Astrocyte (in vitro differentiated cells and primary cell): ENCODE data around the gene FBP1. TPM values are rescaled to one million over a fixed set of nuclear protein-coding genes. Genes with fewer than 3 reads are reported as not detected.

Experiments used
- DNase-seq: peaks from one replicate; pipeline ENCODE4 v3.0.0-alpha.2; 2010; ENCODE audit warnings: low read depth
- FAIRE-seq: peaks from 2 replicates; lab custom pipeline; 2011; peaks lifted over from hg19 to GRCh38; lab: Jason Lieb, UNC
- H2AFZ ChIP-seq: 2 replicates; pipeline ENCODE4 v1.6.0; 2012; ENCODE audit warnings: low read depth, low read length, inconsistent platforms
- H3K27ac ChIP-seq: 2 replicates; pipeline ENCODE4 v1.5.1; 2011; ENCODE audit warnings: low read depth, low read length, inconsistent platforms
- H3K27me3 ChIP-seq: 2 replicates; pipeline ENCODE4 v1.6.0; 2011; ENCODE audit warnings: low read length, inconsistent platforms; ENCODE audit not compliant: insufficient read depth
- H3K36me3 ChIP-seq: 2 replicates; pipeline ENCODE4 v1.5.1; 2011; ENCODE audit warnings: low read length, inconsistent platforms; ENCODE audit not compliant: insufficient read depth
- H3K4me1 ChIP-seq: 2 replicates; pipeline ENCODE4 v1.5.1; 2011; ENCODE audit warnings: low read length, inconsistent platforms; ENCODE audit not compliant: insufficient read depth
- H3K4me2 ChIP-seq: 2 replicates; pipeline ENCODE4 v1.6.0; 2012; ENCODE audit warnings: low read length, inconsistent platforms
- H3K4me3 ChIP-seq: 2 replicates; pipeline ENCODE4 v1.5.1; 2011; ENCODE audit warnings: low read depth, mild to moderate bottlenecking, low read length, inconsistent platforms; ENCODE audit not compliant: insufficient read depth
- H3K79me2 ChIP-seq: 2 replicates; pipeline ENCODE4 v1.6.0; 2012; ENCODE audit warnings: mild to moderate bottlenecking, low read length, inconsistent platforms; ENCODE audit not compliant: insufficient read depth
- H3K9ac ChIP-seq: 2 replicates; pipeline ENCODE4 v1.6.0; 2012; ENCODE audit warnings: mild to moderate bottlenecking, low read length, inconsistent platforms
- H3K9me3 ChIP-seq: 2 replicates; pipeline ENCODE4 v1.5.1; 2012; ENCODE audit warnings: low read depth, mild to moderate bottlenecking, low read length, inconsistent platforms; ENCODE audit not compliant: insufficient read depth
- H4K20me1 ChIP-seq: 2 replicates; pipeline ENCODE4 v1.6.0; 2012; ENCODE audit warnings: low read length, inconsistent platforms; ENCODE audit not compliant: insufficient read depth
- H3K27ac Mint-ChIP-seq: one replicate; pipeline ENCODE4 v1.8.0; 2021; ENCODE audit warnings: mild to moderate bottlenecking, mixed read lengths; ENCODE audit not compliant: unreplicated experiment
- H3K27me3 Mint-ChIP-seq: one replicate; pipeline ENCODE4 v1.8.0; 2021; ENCODE audit warnings: low read depth, mixed read lengths; ENCODE audit not compliant: unreplicated experiment
- H3K36me3 Mint-ChIP-seq: one replicate; pipeline ENCODE4 v1.8.0; 2021; ENCODE audit warnings: low read depth, mixed read lengths; ENCODE audit not compliant: unreplicated experiment
- H3K4me1 Mint-ChIP-seq: one replicate; pipeline ENCODE4 v1.8.0; 2021; ENCODE audit warnings: low read depth, mixed read lengths; ENCODE audit not compliant: unreplicated experiment
- H3K4me3 Mint-ChIP-seq: one replicate; pipeline ENCODE4 v1.8.0; 2021; ENCODE audit warnings: mild to moderate bottlenecking, moderate library complexity, mixed read lengths; ENCODE audit not compliant: unreplicated experiment
- H3K9me3 Mint-ChIP-seq: one replicate; pipeline ENCODE4 v1.8.0; 2021; ENCODE audit warnings: mild to moderate bottlenecking, mixed read lengths; ENCODE audit not compliant: unreplicated experiment
- CTCF ChIP-seq: IDR thresholded peaks from 2 replicates; pipeline ENCODE4 v1.5.1; 2011; ENCODE audit warnings: low read depth, mild to moderate bottlenecking, inconsistent platforms, low read length, moderate library complexity; ENCODE audit not compliant: insufficient read depth
- EZH2 ChIP-seq: IDR thresholded peaks from 2 replicates; pipeline ENCODE4 v1.6.1; 2012; ENCODE audit warnings: mild to moderate bottlenecking, low read length, inconsistent platforms; ENCODE audit not compliant: insufficient read depth
- total RNA-seq: library from RNA; stranded (reverse); gene quantifications from 2 replicates; pipeline ENCODE4 v1.2.1, GENCODE V29; 2021

The FBP1 gene
- total RNA-seq, 1 donor from 2014 or later: 0.25 TPM

GRCh38 chr9:94606646-94607422 is 32.5 kb downstream of the FBP1 start:
- no peaks in the 10 kb centered on the region for H3K36me3 ChIP-seq
- H3K4me3 Mint-ChIP-seq: no peak overlapping the region
- H3K27me3 ChIP-seq: peaks cover 21% of the 10 kb centered on the region
- H3K27ac Mint-ChIP-seq: no peak overlapping the region
- no peaks in the 10 kb centered on the region for H3K9me3 ChIP-seq
- no peaks in the 10 kb centered on the region for H4K20me1 ChIP-seq
- no peak overlapping the region for H2AFZ ChIP-seq
- DNase-seq: no peak
- no peaks in the 10 kb centered on the region for H3K36me3 Mint-ChIP-seq
- peaks cover 2% of the 10 kb centered on the region for H3K4me1 Mint-ChIP-seq
- no peak overlapping the region for H3K9ac ChIP-seq
- no peaks in the 10 kb centered on the region for H3K9me3 Mint-ChIP-seq
- H3K4me2 ChIP-seq: no peak overlapping the region
- TF ChIP-seq CTCF (no peak), EZH2 (no peak)
- H3K27ac ChIP-seq: no peak overlapping the region
- H3K79me2 ChIP-seq: no peaks in the 10 kb centered on the region
- FAIRE-seq: no peak
- H3K4me1 ChIP-seq: no peaks in the 10 kb centered on the region
- H3K27me3 Mint-ChIP-seq: peaks cover 36% of the 10 kb centered on the region
- no peak overlapping the region for H3K4me3 ChIP-seq

GRCh38 chr9:94603259-94604160 is 35.8 kb downstream of the FBP1 start:
- TF ChIP-seq CTCF: peak; percentile 49
- no peak for TF ChIP-seq EZH2
- H3K4me1 ChIP-seq: no peaks in the 10 kb centered on the region
- no peaks in the 10 kb centered on the region for H3K79me2 ChIP-seq
- H4K20me1 ChIP-seq: no peaks in the 10 kb centered on the region
- peak overlapping the region; percentile 46 for H3K4me2 ChIP-seq
- no peaks in the 10 kb centered on the region for H3K9me3 ChIP-seq
- H3K9ac ChIP-seq: no peak overlapping the region
- H3K4me3 Mint-ChIP-seq: no peak overlapping the region
- peaks cover 27% of the 10 kb centered on the region for H3K27me3 Mint-ChIP-seq
- H2AFZ ChIP-seq: peak overlapping the region; percentile 13
- FAIRE-seq (no peak), DNase-seq (peak; percentile 49)
- peaks cover 20% of the 10 kb centered on the region for H3K27me3 ChIP-seq
- H3K36me3 ChIP-seq: no peaks in the 10 kb centered on the region
- H3K4me1 Mint-ChIP-seq: peaks cover 2% of the 10 kb centered on the region
- no peak overlapping the region for H3K27ac Mint-ChIP-seq
- no peak overlapping the region for H3K27ac ChIP-seq
- H3K36me3 Mint-ChIP-seq: no peaks in the 10 kb centered on the region
- no peak overlapping the region for H3K4me3 ChIP-seq
- no peaks in the 10 kb centered on the region for H3K9me3 Mint-ChIP-seq
